ENCODE results near the gene MLXIPL.
"Not testable (repeated sequence)": the region's sequence is repeated elsewhere in the genome, so short reads cannot be mapped to it uniquely, and the experiment has no call there.

GRCh38 chr7:73619394-73619793 lies 4.9 kb downstream of the MLXIPL start:
- not testable (repeated sequence) for TF ChIP-seq RAD21 (conservative IDR thresholded peaks at IDR 0.05); EP300 (conservative IDR thresholded peaks at IDR 0.05; ENCODE audit: poor library complexity, severe bottlenecking); CTCF (IDR thresholded peaks at IDR 0.05; ENCODE audit: poor library complexity, severe bottlenecking); MXI1 (conservative IDR thresholded peaks at IDR 0.05; ENCODE audit: poor library complexity, severe bottlenecking); REST (IDR thresholded peaks at IDR 0.05; ENCODE audit: borderline replicate concordance)

Data from neural cell (in vitro differentiated cells).